ENCODE data around the gene WNT5B. TPM values are rescaled to one million over a fixed set of nuclear protein-coding genes. Genes with fewer than 3 reads are reported as not detected.
A peak's percentile ranks its signal among the peaks of the same experiment; 100 is the strongest.

Gene WNT5B
- total RNA-seq (1 to 10 TPM; 3.9 to 8.7 (median 5.0) TPM), polyA plus RNA-seq (1 to 10 TPM; 1.1 to 1.8 (median 1.7) TPM)
- long read RNA-seq, donor 1, partial matches to known transcripts: 0 of 3 reads
- long read RNA-seq, donor 1, other reads (novel, unspliced or antisense): 0 of 3 reads
- long read RNA-seq, donor 2, partial matches to known transcripts: 0 of 2 reads
- long read RNA-seq, donor 2, other reads (novel, unspliced or antisense): 0 of 2 reads

GRCh38 chr12:1628666-1629337, at the start of gene WNT5B:
WNT5B (plus strand) TSS chr12:1629231; CDS start chr12:1631355, 2,124 bp downstream.
- H3K36me3 ChIP-seq: no peaks in the 10 kb centered on the region
- no peak within 1 kb of the TSS for H3K27ac ChIP-seq
- peaks cover 0 to 50% (median 26%) of the 10 kb centered on the region in 7 donors for H3K27me3 ChIP-seq (replicated peaks in 1 of 7)
- 64 to 72% (median 68%) methylated on average over 17 of the region's 17 CpGs for WGBS, 5 donors
- H3K4me1 ChIP-seq: peaks cover 11 to 47% (median 27%) of the 10 kb centered on the region in 6 donors
- no peak for DNase-seq
- no peaks in the 10 kb centered on the region for H3K9me3 ChIP-seq
- no peak for TF ChIP-seq POLR2A (IDR thresholded peaks at IDR 0.05)
- TF ChIP-seq, protein P1, sequence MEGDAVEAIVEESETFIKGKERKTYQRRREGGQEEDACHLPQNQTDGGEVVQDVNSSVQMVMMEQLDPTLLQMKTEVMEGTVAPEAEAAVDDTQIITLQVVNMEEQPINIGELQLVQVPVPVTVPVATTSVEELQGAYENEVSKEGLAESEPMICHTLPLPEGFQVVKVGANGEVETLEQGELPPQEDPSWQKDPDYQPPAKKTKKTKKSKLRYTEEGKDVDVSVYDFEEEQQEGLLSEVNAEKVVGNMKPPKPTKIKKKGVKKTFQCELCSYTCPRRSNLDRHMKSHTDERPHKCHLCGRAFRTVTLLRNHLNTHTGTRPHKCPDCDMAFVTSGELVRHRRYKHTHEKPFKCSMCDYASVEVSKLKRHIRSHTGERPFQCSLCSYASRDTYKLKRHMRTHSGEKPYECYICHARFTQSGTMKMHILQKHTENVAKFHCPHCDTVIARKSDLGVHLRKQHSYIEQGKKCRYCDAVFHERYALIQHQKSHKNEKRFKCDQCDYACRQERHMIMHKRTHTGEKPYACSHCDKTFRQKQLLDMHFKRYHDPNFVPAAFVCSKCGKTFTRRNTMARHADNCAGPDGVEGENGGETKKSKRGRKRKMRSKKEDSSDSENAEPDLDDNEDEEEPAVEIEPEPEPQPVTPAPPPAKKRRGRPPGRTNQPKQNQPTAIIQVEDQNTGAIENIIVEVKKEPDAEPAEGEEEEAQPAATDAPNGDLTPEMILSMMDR (IDR thresholded peaks at IDR 0.05 in 8 of 11, conservative IDR thresholded peaks at IDR 0.05 in 3 of 11): no peak
- TF ChIP-seq POLR2AphosphoS5 (IDR thresholded peaks at IDR 0.05): no peak
- intact Hi-C loops (cut with DNase I; ENCODE audit: low total_unique reads): no loop called here
- H3K4me3 ChIP-seq: peak within 1 kb of the TSS; percentile 32 to 72 (median 46)

GRCh38 chr12:1579651-1580435, 49.2 kb upstream of the WNT5B start:
- no peak for DNase-seq
- WGBS, 5 donors: 86 to 90% (median 89%) methylated on average over 11 of the region's 11 CpGs
- Histone ChIP-seq H3K27ac (no peak overlapping the region), H3K36me3 (peaks cover 0 to 8% (median 0%) of the 10 kb centered on the region in 6 donors), H3K4me3 (no peak overlapping the region), H3K9me3 (no peaks in the 10 kb centered on the region), H3K27me3 (replicated peaks in 1 of 7) (no peaks in the 10 kb centered on the region), H3K4me1 (peaks cover 0 to 47% (median 20%) of the 10 kb centered on the region in 6 donors)
- intact Hi-C loops (cut with DNase I; ENCODE audit: low total_unique reads): loop anchor here (5.0 kb wide), 1 partner anchor 463 kb away; no protein-coding TSS in a partner anchor
- TF ChIP-seq, protein P1 (IDR thresholded peaks at IDR 0.05 in 8 of 11, conservative IDR thresholded peaks at IDR 0.05 in 3 of 11): no peak
- TF ChIP-seq POLR2A (IDR thresholded peaks at IDR 0.05): no peak
- no peak for TF ChIP-seq POLR2AphosphoS5 (IDR thresholded peaks at IDR 0.05)

DNA sequence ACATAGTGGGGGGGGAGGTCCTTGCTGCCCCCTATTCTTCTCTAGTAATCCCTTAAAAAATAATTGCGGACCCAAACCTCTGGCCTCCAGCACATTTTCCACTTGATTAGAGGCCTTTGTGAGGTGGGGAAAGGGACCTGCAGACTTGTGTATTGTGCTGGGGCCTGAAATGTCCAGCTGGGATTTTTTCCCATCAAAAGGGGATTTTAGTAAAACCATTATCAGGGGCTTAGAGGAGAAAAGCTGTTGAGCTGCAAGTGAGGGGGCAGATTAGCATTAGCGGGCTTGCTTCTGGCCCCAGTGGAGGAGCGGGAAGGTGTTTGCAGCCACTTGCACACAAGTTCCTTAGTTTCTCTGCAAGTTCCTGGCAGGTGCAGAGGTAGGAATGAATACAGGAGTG, 48.5 kb upstream of the WNT5B start:
- Histone ChIP-seq H3K27me3 (replicated peaks in 1 of 7) (no peaks in the 10 kb centered on the region), H3K9me3 (no peaks in the 10 kb centered on the region), H3K36me3 (peaks cover 0 to 8% (median 0%) of the 10 kb centered on the region in 6 donors), H3K4me1 (peaks cover 0 to 40% (median 20%) of the 10 kb centered on the region in 6 donors), H3K27ac (no peak overlapping the region), H3K4me3 (no peak overlapping the region)
- no peak for DNase-seq
- 94 to 98% (median 95%) methylated on average over 3 of the region's 3 CpGs for WGBS, 5 donors
- intact Hi-C loops (cut with DNase I; ENCODE audit: low total_unique reads): loop anchor here (5.0 kb wide), 1 partner anchor 463 kb away; no protein-coding TSS in a partner anchor
- TF ChIP-seq, protein P1 (IDR thresholded peaks at IDR 0.05 in 8 of 11, conservative IDR thresholded peaks at IDR 0.05 in 3 of 11): no peak
- TF ChIP-seq POLR2AphosphoS5 (IDR thresholded peaks at IDR 0.05): no peak
- TF ChIP-seq POLR2A (IDR thresholded peaks at IDR 0.05): no peak
